Glutamatergic neuron (in vitro differentiated cells): ENCODE measurements around the gene TOM1L2. TPM values are rescaled to one million over a fixed set of nuclear protein-coding genes. Genes with fewer than 3 reads are reported as not detected.
"Not testable (repeated sequence)": the region's sequence is repeated elsewhere in the genome, so short reads cannot be mapped to it uniquely, and the experiment has no call there.

Experiments used
- DNase-seq: peaks from one replicate; pipeline ENCODE4 v3.0.0; 2022
- H3K27ac Mint-ChIP-seq: one replicate; pipeline ENCODE4 v1.8.0; 2020; ENCODE audit warnings: mild to moderate bottlenecking, mixed read lengths, inconsistent platforms; ENCODE audit not compliant: unreplicated experiment
- H3K27me3 Mint-ChIP-seq: one replicate; pipeline ENCODE4 v1.8.0; 2020; ENCODE audit warnings: mild to moderate bottlenecking, moderate library complexity, mixed read lengths, inconsistent platforms; ENCODE audit not compliant: unreplicated experiment
- H3K36me3 Mint-ChIP-seq: one replicate; pipeline ENCODE4 v1.8.0; 2020; ENCODE audit warnings: mild to moderate bottlenecking, mixed read lengths, inconsistent platforms; ENCODE audit not compliant: unreplicated experiment
- H3K4me1 Mint-ChIP-seq: one replicate; pipeline ENCODE4 v1.8.0; 2020; ENCODE audit warnings: mild to moderate bottlenecking, low read depth, mixed read lengths, inconsistent platforms; ENCODE audit not compliant: unreplicated experiment
- H3K4me3 Mint-ChIP-seq: one replicate; pipeline ENCODE4 v1.8.0; 2020; ENCODE audit warnings: mild to moderate bottlenecking, mixed read lengths, inconsistent platforms; ENCODE audit not compliant: unreplicated experiment
- H3K9me3 Mint-ChIP-seq: one replicate; pipeline ENCODE4 v1.8.0; 2020; ENCODE audit warnings: mild to moderate bottlenecking, moderate library complexity, mixed read lengths, inconsistent platforms; ENCODE audit not compliant: unreplicated experiment
- total RNA-seq: library from RNA; stranded (reverse); fragmentation: NEBNext Ultra II Directional; extraction: Animal tissue kit (Norgen Biotek cat#: 25700); gene quantifications from one replicate; pipeline ENCODE4 v1.2.1, GENCODE V29; 2021; ENCODE audit not compliant: unreplicated experiment
- TF ChIP-seq, protein P1 (sequence below): fragments of 200-600 bp; sonication (generic); IDR thresholded peaks from one replicate; pipeline ENCODE4 v1.5.0; 2021; ENCODE audit not compliant: partially characterized antibody, unreplicated experiment

The TOM1L2 gene
- total RNA-seq, 1 donor from 2014 or later = 62.8 TPM

DNA sequence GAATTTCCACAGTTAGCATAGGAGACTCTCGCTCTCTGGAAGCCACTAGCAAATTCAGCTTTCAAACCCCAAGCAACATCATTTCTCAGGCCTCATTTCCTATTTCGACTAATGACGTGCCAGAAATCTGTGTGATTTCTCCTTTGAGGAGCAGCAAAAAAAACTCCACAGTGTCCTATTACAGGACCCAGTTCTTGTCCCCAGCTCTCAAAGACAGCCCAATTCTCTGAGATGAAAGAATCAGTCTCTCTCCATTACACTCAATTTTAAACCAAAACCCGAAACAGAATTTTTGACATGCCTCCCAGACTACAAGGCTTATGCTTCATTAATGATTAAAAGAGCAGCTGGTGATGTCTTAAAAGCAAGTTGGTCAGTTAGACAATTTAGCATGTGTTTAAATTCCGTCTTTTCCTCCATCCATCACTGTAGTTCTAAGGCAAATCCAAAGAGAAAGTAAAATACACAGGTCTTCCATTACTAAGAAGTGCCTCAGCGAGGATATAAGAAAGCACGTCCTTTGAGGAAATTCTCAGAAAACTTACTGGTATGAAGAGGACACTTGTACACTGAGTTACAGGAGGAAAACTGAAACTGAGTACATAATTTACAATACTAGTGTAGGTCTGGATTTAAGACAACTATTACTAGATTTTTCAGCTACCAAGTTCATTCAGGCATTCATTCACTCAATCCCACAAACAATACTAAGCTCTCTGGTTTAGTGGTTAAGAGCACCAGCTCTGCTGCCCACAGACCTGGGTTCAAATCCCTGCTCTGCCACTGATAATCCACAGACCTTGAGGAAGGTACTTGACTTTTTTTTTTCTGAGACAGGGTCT is 12.5 kb downstream of the TOM1L2 start:
- H3K9me3 Mint-ChIP-seq = no peaks in the 10 kb centered on the region
- H3K36me3 Mint-ChIP-seq = peaks cover 6% of the 10 kb centered on the region
- peaks cover 11% of the 10 kb centered on the region for H3K4me1 Mint-ChIP-seq
- H3K4me3 Mint-ChIP-seq = peak overlapping the region; percentile 4
- TF ChIP-seq, protein P1, sequence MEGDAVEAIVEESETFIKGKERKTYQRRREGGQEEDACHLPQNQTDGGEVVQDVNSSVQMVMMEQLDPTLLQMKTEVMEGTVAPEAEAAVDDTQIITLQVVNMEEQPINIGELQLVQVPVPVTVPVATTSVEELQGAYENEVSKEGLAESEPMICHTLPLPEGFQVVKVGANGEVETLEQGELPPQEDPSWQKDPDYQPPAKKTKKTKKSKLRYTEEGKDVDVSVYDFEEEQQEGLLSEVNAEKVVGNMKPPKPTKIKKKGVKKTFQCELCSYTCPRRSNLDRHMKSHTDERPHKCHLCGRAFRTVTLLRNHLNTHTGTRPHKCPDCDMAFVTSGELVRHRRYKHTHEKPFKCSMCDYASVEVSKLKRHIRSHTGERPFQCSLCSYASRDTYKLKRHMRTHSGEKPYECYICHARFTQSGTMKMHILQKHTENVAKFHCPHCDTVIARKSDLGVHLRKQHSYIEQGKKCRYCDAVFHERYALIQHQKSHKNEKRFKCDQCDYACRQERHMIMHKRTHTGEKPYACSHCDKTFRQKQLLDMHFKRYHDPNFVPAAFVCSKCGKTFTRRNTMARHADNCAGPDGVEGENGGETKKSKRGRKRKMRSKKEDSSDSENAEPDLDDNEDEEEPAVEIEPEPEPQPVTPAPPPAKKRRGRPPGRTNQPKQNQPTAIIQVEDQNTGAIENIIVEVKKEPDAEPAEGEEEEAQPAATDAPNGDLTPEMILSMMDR = no peak
- DNase-seq = no peak
- H3K27me3 Mint-ChIP-seq = peaks cover 4% of the 10 kb centered on the region
- no peak overlapping the region for H3K27ac Mint-ChIP-seq

DNA sequence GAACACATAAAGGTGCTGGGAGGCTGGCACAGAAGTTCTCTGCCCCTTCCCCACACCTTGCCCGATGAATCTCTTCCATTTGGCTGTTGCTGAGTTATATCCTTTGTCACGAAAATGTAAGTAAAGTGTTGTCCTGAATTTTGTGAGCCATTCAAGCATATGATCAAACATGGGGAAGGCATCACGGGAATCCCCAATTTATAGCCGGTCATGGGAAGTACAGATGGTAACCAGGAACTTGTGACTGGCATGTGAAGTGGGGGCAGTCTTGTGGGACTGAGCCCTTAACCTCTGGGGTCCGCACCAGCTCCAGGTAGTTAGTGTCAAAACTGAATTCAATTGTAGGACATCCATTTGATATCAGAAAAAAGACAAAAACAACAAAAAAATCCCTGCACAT is 13.2 kb downstream of the TOM1L2 start:
- Mint-ChIP-seq H3K27me3 (peaks cover 4% of the 10 kb centered on the region), H3K4me1 (peaks cover 11% of the 10 kb centered on the region), H3K36me3 (peaks cover 6% of the 10 kb centered on the region), H3K4me3 (no peak overlapping the region), H3K27ac (no peak overlapping the region), H3K9me3 (no peaks in the 10 kb centered on the region)
- no peak for DNase-seq
- TF ChIP-seq, protein P1 = no peak

DNA sequence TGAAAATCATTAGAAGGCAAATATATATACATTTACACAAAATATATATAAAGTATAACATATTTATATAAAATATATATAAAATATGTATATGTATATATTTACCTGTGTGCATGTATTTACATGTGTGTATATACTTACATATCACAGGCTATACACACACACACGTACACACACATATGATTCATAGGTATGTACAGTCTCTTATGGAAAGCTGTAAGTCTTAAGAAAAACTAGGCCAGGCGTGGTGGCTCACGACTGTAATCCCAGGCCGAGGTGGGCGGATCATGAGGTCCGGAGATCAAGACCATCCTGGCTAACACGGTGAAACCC is 14.7 kb downstream of the TOM1L2 start:
- no peak for DNase-seq
- Mint-ChIP-seq H3K36me3 (peaks cover 6% of the 10 kb centered on the region), H3K27me3 (peaks cover 4% of the 10 kb centered on the region), H3K4me3 (no peak overlapping the region), H3K27ac (no peak overlapping the region), H3K4me1 (peaks cover 11% of the 10 kb centered on the region), H3K9me3 (no peaks in the 10 kb centered on the region)
- TF ChIP-seq, protein P1 = no peak

DNA sequence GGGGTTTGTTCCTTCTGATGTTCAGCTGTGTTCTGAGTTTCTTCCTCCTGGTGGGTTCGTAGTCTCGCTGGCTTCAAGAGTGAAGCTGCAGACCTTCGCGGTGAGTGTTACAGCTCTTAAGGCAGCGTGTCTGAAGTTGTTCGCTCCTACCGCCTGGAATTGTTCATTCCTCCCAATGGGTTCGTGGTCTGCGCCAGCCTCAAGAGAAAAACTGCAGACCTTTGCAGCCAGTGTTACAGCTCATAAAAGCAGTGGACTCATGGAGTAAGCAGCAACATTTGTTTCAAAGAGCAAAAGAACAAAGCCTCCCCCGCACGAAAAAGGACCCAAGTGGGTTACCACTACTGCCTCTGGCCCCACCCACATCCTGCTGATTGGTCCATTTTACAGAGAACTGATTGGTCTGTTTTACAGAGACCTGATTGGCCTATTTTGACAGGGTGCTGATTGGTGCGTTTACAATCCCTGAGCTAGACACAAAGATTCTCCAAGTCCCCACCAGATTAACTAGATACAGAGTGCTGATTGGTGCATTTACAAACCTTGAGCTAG is 16.3 kb downstream of the TOM1L2 start:
- H3K9me3 Mint-ChIP-seq, H3K4me3 Mint-ChIP-seq, H3K27ac Mint-ChIP-seq, DNase-seq, H3K27me3 Mint-ChIP-seq, H3K36me3 Mint-ChIP-seq: not testable (repeated sequence)
- H3K4me1 Mint-ChIP-seq = peaks cover 13% of the 10 kb centered on the region

DNA sequence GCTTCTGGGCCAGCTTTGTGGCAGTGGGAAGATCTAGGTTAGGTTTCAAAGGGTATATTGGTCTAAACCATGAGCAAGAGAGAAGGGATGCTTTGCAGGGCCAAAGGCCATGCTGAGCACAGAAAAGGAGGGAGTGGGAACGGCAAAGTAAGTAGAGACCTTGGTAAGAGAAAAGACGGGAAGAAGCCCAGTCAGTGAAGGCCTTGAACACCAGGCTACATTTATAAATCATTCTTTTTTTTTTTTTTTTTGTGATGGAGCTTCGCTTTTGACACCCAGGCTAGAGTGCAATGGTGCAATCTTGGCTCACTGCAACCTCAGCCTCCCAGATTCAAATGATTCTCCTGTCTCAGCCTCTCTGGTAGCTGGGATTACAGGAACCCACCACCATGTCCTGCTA is 18.1 kb downstream of the TOM1L2 start:
- peaks cover 5% of the 10 kb centered on the region for H3K4me1 Mint-ChIP-seq
- no peak overlapping the region for H3K27ac Mint-ChIP-seq
- H3K27me3 Mint-ChIP-seq = peaks cover 4% of the 10 kb centered on the region
- TF ChIP-seq, protein P1 = no peak
- no peaks in the 10 kb centered on the region for H3K9me3 Mint-ChIP-seq
- no peak overlapping the region for H3K4me3 Mint-ChIP-seq
- DNase-seq = no peak
- peaks cover 6% of the 10 kb centered on the region for H3K36me3 Mint-ChIP-seq
